GM21515 (cell line): ENCODE measurements around the gene THADA.
"Not testable (repeated sequence)": the region's sequence is repeated elsewhere in the genome, so short reads cannot be mapped to it uniquely, and the experiment has no call there.

Experiments used
- ATAC-seq: cut with Tn5 transposase; IDR thresholded peaks from one replicate; pipeline ENCODE4 v1.9.1; 2021; ENCODE audit not compliant: unreplicated experiment

Gene THADA

DNA sequence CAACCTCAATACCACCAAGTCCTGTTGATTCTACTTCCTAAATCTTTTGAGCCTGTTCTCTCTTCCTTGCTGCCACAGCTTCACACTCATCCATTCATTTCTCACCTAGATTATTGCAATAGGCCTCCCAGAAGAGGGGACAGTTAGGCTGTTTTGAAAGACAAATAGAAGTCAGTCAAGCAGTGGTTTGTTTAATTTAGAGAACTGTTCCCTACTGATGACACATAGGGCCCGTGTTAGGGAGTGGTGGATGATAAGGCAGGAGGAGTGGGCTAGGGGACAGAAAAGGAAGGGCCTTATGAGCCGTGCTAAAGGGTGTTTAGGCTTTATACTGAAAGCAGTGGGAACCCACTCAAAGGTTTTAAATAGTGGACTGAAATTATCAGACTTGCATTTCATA is 309.9 kb downstream of the THADA start:
- no peak for ATAC-seq

DNA sequence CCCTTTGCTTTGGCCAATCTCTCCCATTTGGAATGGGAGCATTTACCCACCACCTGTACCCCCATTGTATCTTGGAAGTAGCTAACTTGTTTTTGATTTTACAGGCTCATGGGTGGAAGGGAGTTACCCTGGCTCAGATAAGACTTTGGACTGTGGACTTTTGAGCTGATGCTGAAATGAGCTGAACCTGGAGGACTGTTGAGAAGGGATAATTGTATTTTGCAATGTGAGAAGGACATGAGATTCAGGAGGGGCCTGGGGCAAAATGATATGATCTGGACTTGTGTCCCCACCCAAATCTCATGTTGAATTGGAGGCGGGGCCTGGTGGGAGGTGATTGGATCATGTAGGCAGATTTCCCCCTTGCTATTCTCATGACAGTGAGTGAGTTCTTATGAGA is 310.9 kb downstream of the THADA start:
- ATAC-seq: no peak

DNA sequence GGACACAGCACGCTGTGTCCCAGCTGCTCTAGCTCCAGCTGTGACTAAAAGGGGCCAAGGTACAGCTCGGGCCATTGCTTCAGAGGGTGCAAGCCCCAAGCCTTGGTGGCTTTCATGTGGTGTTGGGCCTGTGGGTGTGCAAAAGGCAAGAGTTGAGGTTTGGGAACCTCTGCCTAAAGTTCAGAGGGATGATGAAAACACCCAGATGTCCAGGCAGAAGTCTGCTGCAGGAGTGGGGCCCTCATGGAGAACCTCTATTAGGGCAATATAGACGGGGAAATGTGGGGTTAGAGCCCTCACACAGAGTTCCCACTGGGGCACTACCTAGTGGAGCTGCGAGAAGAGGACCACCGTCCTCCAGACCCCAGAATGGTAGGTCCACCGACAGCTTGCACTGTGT is 311.5 kb downstream of the THADA start:
- not testable (repeated sequence) for ATAC-seq

DNA sequence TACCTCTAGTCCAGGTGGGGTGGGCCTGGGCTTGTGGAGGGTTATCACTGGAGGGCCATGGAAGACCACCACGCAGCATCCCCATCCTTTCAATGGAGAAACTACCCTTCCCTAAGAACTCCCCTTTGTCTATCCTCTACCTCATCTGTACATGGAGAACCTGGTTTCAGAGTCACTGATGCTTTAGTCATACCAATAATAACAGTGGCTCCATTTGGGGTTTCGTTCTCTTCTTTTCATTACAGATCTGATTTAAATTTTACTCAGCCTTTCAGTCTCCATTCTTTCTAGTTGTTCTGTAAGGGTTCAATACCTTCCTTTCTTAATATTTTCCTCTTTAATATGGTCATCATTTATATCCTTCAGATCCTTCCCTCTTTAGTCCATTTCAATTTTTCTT is 314.8 kb downstream of the THADA start:
- ATAC-seq: no peak

DNA sequence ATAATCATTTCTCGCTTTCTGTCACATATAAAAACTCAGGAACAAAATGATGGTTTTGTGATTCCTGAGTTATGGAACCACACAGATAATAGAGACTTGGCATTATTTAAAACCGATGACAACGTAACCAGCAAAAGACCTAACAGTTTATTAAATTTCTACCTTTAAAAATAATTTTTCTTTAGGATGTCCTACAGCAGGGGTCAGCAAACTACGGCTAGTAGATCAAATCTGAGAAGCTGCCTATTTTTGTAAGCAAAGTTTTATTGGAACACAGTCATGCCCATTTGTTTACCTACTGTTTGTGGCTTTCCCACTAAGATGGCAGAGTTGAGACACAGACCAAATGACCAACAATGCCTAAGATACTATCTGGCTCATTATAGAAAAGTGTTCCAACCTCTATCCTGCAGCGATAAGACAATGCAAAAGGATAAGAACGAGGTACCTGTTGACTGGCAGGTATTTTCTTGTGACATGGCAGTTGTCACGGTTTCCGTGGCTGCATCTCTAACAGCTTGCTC is 316.5 kb downstream of the THADA start:
- ATAC-seq: no peak

DNA sequence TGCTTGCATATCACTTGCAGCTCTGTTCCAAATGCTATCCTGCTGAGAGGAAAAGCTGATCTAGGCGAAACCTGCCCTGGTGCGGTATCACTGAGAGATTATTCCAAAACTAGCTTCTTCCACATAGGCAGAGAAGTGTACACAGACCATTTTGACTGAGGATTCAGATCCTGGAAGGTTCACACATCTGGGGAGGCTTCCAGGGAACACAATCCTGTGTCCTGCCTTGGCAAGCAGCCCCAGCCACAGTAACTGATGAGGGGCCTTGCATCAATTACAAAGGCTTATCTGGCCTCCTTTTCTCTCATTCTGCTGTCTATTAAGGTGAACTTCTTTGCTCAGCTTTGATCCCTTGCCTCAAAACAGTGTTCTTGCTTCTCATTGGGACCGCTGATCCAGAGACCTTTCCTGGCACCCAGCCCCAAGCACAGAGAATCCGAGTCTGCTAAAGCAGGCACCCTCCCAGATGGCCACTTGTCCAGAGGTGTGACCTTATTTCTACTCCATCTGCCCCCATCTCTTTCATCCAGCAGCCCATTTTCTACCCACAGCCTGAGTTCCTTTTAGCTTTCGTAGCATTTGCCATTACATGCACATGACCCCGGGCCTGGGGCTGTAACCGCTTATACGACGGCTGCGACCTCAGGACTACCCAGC is 317.1 kb downstream of the THADA start:
- ATAC-seq: no peak

DNA sequence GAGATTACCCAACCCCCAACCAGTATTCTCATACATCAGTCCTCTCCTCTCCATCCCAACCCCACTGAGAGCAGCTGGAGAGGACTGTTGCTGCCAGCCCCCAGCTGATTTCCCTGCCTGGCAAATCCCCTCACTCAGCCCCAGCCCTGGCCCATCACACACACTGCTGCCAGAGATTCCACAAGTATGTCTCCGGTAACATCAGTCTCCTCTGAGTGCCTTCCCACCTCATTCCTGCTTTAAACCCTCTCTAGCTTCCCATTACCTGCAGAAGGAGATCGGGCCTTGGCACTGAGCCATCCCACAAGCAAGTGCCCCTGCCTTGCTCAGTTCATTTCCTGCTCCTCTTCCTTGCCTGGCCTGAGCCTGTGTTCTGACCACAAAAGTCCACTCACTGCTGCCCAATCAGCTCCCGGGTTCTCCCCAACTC is 318.9 kb downstream of the THADA start:
- ATAC-seq: no peak

DNA sequence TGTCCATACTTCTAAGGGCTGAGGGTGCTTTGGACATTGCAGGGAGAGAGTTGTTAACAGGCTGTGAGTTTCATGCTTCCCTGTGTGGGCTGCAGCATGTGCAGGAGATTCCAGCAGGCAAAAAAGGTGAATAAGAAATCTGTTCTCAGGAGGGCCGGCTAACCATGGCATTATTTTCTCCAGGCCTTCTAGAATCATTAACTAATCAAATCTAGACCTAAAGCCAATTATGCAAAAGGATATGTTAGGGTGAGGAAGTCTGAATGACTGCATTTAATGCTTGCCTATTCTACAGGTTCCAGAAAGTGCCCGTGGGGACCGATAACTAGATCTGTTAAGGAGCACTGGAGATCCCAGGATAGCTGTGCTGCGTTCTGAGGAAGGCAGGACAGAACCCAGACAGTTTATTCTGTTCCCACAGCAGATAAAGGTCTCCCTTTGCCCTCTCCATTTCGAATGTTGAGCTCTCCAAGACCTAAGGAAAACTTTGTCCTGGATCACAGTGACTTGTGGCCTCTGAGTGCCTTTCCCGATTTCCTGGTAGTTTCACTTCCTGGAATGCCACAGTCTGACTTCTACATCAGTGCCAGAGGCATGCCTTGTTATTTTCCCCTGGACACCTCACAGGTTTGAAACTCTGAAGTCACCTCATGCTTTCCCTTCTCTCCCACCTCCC is 319.4 kb downstream of the THADA start:
- ATAC-seq: no peak

DNA sequence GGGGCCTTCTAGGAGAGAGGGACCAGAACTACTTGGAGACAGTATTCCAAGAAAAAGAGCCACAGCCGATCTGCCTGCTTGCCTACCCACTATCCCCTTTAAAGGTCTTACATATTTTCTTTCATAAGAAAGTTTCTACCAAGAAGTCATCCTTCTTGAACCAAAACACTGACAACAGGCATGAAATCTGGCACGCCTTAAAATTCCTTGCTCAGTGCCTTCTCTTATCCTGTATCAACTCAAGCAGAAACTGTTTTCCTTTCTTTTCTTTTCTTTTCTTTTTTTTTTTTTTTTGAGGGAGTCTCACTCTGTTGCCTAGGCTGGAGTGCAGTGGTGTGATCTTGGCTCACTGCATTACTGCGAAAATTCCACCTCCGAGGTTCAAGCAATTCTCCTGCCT is 321.1 kb downstream of the THADA start:
- ATAC-seq: no peak

DNA sequence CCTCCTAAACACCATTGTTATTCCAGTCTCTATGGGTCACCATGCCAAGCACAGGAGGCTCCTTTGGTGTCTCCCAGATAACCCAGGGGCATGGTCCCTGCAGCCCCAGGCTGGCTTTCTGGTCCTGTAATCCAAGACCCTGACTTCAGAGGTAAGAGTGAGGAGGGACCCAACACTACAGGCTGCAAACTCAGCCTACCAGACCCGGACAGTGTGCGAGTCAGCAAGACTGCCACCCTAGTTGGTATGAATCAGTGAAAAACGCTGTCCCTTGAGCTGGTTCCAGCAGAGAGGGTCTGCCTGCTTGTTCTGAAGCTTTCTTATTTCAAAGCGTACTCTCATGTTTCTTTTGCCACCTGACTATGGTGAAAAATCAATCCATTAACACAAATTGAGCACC is 321.8 kb downstream of the THADA start:
- no peak for ATAC-seq

DNA sequence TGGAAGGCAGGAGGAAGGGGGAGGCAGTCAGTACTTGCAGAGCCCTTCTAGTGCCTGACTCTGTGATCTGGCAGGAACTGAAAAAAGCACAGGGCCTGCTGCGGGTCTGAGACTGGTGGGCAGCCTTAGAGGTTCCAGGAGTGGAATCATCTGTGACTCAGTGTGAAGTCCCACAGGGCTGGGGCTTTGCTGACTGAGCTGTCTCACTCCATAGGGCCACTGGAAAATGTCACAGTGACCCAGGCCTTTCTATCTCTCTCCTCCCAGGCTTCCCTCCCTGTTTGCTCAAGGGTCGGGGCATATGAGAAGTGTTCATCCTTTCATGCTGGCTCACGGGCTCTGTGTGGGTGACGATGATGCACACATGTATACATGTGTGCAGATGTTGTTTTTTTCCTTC is 322.3 kb downstream of the THADA start:
- ATAC-seq: no peak

DNA sequence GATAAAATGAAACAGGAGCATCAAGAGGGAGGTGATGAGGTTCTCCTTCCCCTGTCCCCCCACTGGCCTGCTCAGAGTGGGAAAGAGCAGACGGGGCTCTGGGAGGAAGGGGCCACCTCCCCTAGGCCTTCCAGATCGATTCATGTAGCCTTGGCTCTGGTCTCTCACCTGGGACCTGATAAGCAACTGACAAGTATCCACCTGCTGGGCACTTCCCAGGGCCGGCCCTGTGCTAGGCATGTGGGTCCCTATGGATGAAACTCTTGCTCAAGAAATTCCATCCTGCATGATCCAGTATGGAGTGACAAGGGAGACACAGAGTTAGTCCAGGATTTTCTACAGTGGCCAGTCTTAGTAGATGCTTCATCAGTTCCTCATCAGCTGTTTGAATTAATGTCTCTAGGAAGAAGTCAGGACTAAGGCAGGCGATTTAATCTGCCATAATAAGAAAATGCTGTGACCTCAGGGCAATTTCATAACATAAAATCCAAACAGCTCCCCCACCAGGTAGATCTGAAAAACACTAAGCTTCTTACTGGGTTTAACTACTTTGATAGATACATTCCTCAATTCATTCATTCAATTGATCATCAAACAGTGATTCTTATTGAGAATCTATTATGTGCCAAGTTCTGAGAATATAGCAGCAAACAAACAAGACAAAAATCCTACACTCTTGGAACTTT is 324.8 kb downstream of the THADA start:
- no peak for ATAC-seq

DNA sequence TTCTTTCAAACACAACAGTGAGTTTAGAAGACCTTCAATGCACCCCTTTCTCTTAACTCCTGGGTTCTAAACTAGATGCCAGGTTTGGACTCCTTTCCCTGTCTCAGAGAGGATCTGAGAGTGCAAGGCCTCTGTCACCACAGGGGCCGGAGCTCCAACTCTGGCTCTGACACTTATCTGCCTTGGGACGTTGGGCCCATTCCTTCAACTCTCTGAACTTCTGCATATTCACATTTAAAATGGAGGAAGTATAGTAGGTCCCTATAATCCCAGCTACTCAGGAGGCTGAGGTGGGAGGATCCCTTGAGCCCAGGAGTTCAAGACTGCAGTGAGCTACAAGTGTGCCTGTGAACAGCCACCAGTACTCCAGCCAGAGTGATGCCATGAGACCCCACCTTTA is 325.4 kb downstream of the THADA start:
- no peak for ATAC-seq

DNA sequence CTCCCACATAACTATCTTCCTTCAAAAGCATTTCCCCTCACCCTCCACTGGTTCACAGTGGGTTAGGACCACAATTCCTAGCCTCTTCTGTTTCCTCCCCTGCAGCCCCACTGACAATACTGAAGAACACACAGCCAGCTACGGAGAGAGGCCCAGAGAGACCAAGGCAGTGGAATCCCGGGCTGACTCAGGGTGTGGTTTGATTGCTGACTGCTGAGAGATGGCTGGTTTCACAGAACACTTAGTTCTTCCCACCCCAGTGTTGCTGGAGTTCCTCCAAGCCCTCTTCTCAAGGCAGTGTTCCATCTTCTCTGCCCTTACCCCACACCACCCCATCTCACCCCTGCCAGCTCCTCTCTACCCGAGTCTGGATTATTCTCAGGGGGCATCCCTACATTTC is 326.1 kb downstream of the THADA start:
- ATAC-seq: no peak

DNA sequence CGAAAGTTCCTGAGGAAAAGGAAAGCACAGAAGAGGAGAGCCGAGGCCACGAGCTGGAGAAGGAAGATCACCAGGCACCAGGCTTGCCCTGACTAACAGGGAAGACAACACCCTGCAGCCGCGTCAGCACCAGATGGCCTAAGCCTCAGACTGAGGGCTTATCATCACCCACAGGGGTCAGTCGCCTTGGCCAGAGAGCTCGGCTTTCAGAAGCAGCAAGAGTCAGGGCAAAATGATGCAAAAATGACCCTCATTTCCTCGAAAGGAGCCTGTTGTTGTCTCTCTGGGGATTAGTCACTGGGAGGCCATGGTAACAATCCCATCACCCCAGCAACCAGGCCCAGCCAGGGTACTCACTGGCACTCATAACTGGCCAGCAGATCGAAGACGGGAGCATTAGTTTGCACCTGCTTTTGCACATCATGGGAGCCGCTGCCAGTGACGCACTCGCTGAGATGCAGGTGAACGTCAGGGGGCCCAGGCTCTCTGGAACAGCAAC is 326.7 kb downstream of the THADA start:
- ATAC-seq: no peak

DNA sequence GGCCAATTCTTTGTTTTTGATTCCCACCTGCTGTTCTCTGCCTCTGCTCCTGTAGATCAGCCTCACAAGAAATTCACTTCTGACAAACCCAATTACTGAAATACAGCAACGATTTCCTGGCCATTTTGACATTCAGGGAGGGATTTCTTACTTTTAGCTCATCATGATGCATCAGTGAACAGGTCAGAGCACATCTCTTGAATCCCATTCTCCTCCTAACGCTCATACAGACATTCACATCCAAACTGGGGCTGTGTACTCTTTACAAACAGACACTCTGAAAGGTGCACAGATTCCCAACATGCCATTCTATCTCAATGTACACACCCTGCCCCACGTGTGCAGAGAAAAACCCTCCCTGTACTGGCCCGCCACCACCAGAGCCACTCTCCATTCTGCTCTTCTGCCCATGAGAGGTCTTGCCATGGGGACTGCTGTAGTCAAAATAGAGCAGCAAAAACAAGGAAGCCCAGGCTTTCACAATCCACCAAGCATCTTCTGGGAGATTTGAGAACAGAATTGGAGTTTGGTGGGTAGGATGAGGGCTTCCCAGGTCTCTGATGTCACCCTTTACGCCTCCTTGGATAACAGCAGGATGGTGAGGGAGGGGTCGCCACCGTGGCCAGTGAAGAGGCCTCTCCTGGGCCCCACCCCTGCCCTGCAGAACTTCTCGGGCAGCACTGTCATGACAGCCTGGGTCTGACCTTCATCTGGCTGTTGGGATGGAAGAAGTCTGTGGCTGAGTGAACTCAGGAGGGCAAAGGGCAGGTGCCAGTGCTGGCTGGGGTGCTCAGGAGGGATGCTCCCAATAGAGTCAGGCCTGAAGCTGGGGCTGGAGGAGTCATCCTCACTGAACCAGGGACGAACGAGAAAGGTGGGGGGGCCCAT is 327.5 kb downstream of the THADA start:
- ATAC-seq: no peak

DNA sequence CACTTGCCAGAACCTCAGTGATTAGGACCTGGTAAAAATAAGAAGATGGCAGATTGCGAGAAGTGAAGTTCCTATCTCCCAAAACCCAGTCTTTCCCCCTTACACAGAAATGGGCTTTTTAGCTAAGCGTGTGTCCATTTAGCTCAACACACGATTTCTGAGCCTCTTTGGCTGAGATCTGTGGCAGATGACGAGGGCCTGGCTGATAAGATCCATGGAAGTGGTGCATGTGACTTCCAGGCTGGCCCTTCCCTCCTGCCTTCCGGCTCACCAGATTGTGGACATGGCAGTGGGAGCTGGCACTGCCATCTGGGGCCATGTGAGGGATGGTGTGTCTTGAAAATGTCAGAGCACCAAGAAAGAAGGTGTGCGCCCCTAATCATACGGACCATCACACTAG is 328.5 kb downstream of the THADA start:
- no peak for ATAC-seq

DNA sequence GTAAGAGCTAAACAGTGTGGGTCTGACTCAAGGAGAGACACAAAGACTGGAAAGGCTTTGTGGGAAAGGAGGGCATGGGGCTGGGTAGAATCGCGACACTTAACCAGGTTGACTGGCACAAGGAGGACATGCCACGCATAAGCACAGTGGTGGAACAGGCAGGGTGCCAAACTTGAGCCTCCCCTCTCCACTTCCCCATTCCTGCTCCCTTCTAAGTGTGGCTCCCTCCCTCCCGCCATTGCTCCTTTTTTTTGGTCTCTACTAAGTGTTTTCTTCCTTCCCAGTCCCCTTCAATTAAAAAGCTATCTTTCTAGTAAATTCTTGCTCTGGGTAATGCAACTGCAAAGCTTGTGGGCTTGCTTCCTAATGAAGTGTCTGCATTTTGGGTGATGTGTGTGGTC is 329.1 kb downstream of the THADA start:
- no peak for ATAC-seq

DNA sequence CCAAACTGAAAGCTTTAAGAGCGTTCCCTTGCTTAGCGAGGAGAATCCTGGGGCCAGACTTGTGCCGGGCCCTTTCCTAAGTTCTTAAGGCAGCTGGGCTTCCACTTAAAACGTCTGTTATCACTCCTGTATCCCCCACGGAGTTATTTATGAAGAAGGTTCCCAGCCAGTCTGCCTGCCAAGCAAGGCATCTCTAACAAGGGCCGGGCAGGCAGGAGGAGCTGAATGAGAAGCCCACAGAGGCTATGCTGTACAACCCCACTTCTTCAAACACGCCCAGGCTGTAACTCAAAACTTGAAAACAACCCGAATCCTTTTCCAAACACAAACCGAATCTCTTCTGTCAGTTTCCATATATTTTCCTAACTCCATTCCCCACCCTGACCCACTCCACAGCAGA is 330.4 kb downstream of the THADA start:
- ATAC-seq: no peak

DNA sequence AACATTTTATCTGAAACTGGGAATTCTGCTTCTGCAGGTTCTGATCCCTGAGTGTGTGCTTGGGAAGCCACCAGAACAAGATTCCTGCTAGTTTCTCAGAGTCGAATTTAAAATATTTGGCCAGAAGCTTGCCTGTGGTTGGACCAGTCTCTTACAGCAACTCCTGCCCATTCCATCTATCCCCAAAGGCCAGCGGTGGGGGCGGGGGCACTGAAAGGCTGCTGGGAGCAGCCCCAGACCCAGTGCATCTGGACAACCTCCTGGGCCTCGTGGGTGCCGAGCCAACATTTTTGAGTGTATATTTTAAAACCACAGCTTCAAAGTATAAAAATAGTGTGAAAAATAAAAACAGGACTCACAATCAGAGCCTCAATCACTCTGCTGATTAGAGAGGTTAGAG is 330.8 kb downstream of the THADA start:
- no peak for ATAC-seq

DNA sequence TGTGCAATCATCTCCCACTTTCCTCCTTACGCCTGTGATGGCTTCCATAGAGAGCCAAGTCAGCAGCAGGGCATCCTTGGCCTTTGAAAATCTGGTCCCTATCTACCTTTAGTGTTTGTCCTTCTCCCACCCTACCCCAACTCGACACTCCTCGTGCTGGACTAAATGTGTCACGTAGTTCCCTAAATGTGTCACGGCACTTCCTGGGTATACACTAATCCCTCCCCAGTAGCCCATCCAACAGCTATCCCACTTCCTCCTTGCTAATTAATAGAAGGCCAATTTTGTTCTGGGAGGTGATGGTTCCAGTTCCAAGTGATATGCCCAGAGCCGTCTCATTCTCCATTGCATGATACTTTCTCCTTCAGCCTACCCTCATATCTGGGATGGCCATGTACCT is 332.9 kb downstream of the THADA start:
- ATAC-seq: no peak
